SK-N-SH treated with all-trans-retinoic acid at 6 μM for 48 hours (cell line): ENCODE data around the gene RAB3A.

Experiments used
- ATAC-seq: fragments of 200-7000 bp; cut with Tn5 transposase; 3 replicates; pipeline ENCODE4 v1.9.1; 2020; ENCODE audit warnings: mild to moderate bottlenecking, moderate library complexity
- ARNTL ChIP-seq: fragments of 450-650 bp; formaldehyde crosslinking; IDR thresholded peaks from 2 replicates; pipeline ENCODE4 v1.5.0; 2020; ENCODE audit warnings: low read depth, mild to moderate bottlenecking, moderate library complexity, borderline replicate concordance
- BACH2 ChIP-seq: fragments of 250-450 bp; sonication (Bioruptor Pico); IDR thresholded peaks from 2 replicates; pipeline ENCODE4 v1.9.0; 2021; ENCODE audit warnings: mild to moderate bottlenecking, borderline replicate concordance
- ESRRG ChIP-seq: fragments of 250-450 bp; sonication (Bioruptor Pico); IDR thresholded peaks from 2 replicates; pipeline ENCODE4 v1.6.1; 2021; ENCODE audit warnings: mild to moderate bottlenecking
- ISL1 ChIP-seq: fragments of 250-450 bp; sonication (Bioruptor Pico); IDR thresholded peaks from 2 replicates; pipeline ENCODE4 v2.1.2; 2022; ENCODE audit warnings: mild to moderate bottlenecking, moderate library complexity
- OSR1 ChIP-seq: fragments of 250-450 bp; sonication (Bioruptor Pico); IDR thresholded peaks from 2 replicates; pipeline ENCODE4 v1.8.0; 2022; ENCODE audit warnings: moderate library complexity, mild to moderate bottlenecking, inconsistent platforms
- PATZ1 ChIP-seq: fragments of 250-450 bp; sonication (Bioruptor Pico); IDR thresholded peaks from 2 replicates; pipeline ENCODE4 v1.8.0; 2020; ENCODE audit warnings: mild to moderate bottlenecking, moderate library complexity, borderline replicate concordance
- PPARA ChIP-seq: fragments of 250-450 bp; sonication (Bioruptor Pico); IDR thresholded peaks from 2 replicates; pipeline ENCODE4 v1.5.0; 2020; ENCODE audit warnings: mild to moderate bottlenecking, borderline replicate concordance
- RARB ChIP-seq: fragments of 250-450 bp; sonication (Bioruptor Pico); IDR thresholded peaks from 2 replicates; pipeline ENCODE4 v1.8.0; 2021; ENCODE audit warnings: mild to moderate bottlenecking, moderate library complexity
- SNAI2 ChIP-seq: fragments of 250-450 bp; sonication (Bioruptor Pico); IDR thresholded peaks from 2 replicates; pipeline ENCODE4 v1.5.0; 2020; ENCODE audit warnings: mild to moderate bottlenecking, moderate library complexity
- TCF4 ChIP-seq: fragments of 250-450 bp; sonication (Bioruptor Pico); IDR thresholded peaks from 2 replicates; pipeline ENCODE4 v1.8.0; 2021; ENCODE audit warnings: mild to moderate bottlenecking, moderate library complexity, borderline replicate concordance
- TOX ChIP-seq: fragments of 250-450 bp; sonication (Bioruptor Pico); IDR thresholded peaks from 2 replicates; pipeline ENCODE4 v1.8.0; 2021; ENCODE audit warnings: mild to moderate bottlenecking, moderate library complexity, borderline replicate concordance
- ZC3H10 ChIP-seq: fragments of 250-450 bp; sonication (Bioruptor Pico); IDR thresholded peaks from 2 replicates; pipeline ENCODE4 v1.5.1; 2021; ENCODE audit warnings: mild to moderate bottlenecking, moderate library complexity
- ZFP30 ChIP-seq: fragments of 450-650 bp; formaldehyde crosslinking; IDR thresholded peaks from 2 replicates; pipeline ENCODE4 v1.5.0; 2022; ENCODE audit warnings: mild to moderate bottlenecking, moderate library complexity
- ZNF565 ChIP-seq: fragments of 450-650 bp; formaldehyde crosslinking; conservative IDR thresholded peaks from 2 replicates; pipeline ENCODE4 v1.5.0; 2020; ENCODE audit warnings: low read depth, mild to moderate bottlenecking, moderate library complexity
- ZNF70 ChIP-seq: fragments of 450-650 bp; formaldehyde crosslinking; IDR thresholded peaks from 2 replicates; pipeline ENCODE4 v1.5.0; 2020; ENCODE audit warnings: mild to moderate bottlenecking, moderate library complexity
- ZNF8 ChIP-seq: fragments of 450-650 bp; formaldehyde crosslinking; IDR thresholded peaks from 2 replicates; pipeline ENCODE4 v1.5.0; 2020; ENCODE audit warnings: mild to moderate bottlenecking, moderate library complexity
- TF ChIP-seq, protein P1 (sequence below): fragments of 250-450 bp; sonication (Bioruptor Pico); IDR thresholded peaks from 2 replicates; pipeline ENCODE4 v1.5.1; 2021; ENCODE audit warnings: mild to moderate bottlenecking, moderate library complexity
- TF ChIP-seq, protein P2 (sequence below): fragments of 250-450 bp; sonication (Bioruptor Pico); IDR thresholded peaks from 2 replicates; pipeline ENCODE4 v1.8.0; 2021; ENCODE audit warnings: low read depth, mild to moderate bottlenecking, moderate library complexity, borderline replicate concordance
- TF ChIP-seq, protein P3 (sequence below): fragments of 250-450 bp; sonication (Bioruptor Pico); IDR thresholded peaks from 2 replicates; pipeline ENCODE4 v1.5.1; 2020; ENCODE audit warnings: low read depth, mild to moderate bottlenecking, moderate library complexity
- TF ChIP-seq, protein P4 (sequence below): fragments of 250-450 bp; sonication (Bioruptor Pico); IDR thresholded peaks from 2 replicates; pipeline ENCODE4 v1.5.0; 2020; ENCODE audit warnings: mild to moderate bottlenecking, moderate library complexity

RAB3A gene

GRCh38 chr19:18190278-18190677 lies 13.6 kb downstream of the RAB3A start (continued):
- TF ChIP-seq, protein P1, sequence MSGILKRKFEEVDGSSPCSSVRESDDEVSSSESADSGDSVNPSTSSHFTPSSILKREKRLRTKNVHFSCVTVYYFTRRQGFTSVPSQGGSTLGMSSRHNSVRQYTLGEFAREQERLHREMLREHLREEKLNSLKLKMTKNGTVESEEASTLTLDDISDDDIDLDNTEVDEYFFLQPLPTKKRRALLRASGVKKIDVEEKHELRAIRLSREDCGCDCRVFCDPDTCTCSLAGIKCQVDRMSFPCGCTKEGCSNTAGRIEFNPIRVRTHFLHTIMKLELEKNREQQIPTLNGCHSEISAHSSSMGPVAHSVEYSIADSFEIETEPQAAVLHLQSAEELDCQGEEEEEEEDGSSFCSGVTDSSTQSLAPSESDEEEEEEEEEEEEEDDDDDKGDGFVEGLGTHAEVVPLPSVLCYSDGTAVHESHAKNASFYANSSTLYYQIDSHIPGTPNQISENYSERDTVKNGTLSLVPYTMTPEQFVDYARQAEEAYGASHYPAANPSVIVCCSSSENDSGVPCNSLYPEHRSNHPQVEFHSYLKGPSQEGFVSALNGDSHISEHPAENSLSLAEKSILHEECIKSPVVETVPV (CRISPR knock-in tag) = no peak
- TF ChIP-seq, protein P2, sequence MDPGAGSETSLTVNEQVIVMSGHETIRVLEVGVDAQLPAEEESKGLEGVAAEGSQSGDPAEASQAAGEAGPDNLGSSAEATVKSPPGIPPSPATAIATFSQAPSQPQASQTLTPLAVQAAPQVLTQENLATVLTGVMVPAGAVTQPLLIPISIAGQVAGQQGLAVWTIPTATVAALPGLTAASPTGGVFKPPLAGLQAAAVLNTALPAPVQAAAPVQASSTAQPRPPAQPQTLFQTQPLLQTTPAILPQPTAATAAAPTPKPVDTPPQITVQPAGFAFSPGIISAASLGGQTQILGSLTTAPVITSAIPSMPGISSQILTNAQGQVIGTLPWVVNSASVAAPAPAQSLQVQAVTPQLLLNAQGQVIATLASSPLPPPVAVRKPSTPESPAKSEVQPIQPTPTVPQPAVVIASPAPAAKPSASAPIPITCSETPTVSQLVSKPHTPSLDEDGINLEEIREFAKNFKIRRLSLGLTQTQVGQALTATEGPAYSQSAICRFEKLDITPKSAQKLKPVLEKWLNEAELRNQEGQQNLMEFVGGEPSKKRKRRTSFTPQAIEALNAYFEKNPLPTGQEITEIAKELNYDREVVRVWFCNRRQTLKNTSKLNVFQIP (CRISPR knock-in tag) = no peak

DNA sequence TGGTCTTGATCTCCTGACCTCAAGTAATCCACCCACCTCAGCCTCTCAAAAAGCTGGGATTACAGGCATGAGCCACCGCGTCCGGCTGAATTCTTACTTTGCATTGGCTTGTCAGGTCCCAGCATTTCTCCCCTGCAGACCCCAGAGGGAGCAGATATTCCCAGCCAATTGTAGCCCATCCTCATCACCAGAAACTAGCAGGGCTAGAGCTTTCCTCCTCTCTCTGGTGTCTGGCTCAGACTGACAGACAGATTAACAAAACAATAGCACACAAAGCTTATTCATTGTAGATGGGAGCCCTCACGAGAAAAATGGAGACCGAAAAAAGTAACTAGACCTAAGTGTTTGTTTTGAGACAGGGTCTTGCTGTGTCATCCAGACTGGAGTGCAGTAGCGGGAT lies 18.3 kb downstream of the RAB3A start:
- TF ChIP-seq, protein P1 (CRISPR knock-in tag) = no peak
- TF ChIP-seq ZNF8 (CRISPR knock-in tag) = no peak
- ATAC-seq = no peak

- ATAC-seq = no peak
- no peak for TF ChIP-seq SNAI2
- no peak for TF ChIP-seq PATZ1 (CRISPR knock-in tag)
- no peak for TF ChIP-seq BACH2 (CRISPR knock-in tag)
- TF ChIP-seq ZNF8 (CRISPR knock-in tag) = no peak
- TF ChIP-seq TOX (CRISPR knock-in tag) = no peak
- TF ChIP-seq, protein P1 (CRISPR knock-in tag) = no peak
- no peak for TF ChIP-seq ESRRG
- TF ChIP-seq, protein P2 (CRISPR knock-in tag) = no peak
- TF ChIP-seq, protein P3, sequence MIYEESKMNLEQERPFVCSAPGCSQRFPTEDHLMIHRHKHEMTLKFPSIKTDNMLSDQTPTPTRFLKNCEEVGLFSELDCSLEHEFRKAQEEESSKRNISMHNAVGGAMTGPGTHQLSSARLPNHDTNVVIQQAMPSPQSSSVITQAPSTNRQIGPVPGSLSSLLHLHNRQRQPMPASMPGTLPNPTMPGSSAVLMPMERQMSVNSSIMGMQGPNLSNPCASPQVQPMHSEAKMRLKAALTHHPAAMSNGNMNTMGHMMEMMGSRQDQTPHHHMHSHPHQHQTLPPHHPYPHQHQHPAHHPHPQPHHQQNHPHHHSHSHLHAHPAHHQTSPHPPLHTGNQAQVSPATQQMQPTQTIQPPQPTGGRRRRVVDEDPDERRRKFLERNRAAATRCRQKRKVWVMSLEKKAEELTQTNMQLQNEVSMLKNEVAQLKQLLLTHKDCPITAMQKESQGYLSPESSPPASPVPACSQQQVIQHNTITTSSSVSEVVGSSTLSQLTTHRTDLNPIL = no peak
- no peak for TF ChIP-seq ZC3H10 (CRISPR knock-in tag)
- TF ChIP-seq, protein P4, sequence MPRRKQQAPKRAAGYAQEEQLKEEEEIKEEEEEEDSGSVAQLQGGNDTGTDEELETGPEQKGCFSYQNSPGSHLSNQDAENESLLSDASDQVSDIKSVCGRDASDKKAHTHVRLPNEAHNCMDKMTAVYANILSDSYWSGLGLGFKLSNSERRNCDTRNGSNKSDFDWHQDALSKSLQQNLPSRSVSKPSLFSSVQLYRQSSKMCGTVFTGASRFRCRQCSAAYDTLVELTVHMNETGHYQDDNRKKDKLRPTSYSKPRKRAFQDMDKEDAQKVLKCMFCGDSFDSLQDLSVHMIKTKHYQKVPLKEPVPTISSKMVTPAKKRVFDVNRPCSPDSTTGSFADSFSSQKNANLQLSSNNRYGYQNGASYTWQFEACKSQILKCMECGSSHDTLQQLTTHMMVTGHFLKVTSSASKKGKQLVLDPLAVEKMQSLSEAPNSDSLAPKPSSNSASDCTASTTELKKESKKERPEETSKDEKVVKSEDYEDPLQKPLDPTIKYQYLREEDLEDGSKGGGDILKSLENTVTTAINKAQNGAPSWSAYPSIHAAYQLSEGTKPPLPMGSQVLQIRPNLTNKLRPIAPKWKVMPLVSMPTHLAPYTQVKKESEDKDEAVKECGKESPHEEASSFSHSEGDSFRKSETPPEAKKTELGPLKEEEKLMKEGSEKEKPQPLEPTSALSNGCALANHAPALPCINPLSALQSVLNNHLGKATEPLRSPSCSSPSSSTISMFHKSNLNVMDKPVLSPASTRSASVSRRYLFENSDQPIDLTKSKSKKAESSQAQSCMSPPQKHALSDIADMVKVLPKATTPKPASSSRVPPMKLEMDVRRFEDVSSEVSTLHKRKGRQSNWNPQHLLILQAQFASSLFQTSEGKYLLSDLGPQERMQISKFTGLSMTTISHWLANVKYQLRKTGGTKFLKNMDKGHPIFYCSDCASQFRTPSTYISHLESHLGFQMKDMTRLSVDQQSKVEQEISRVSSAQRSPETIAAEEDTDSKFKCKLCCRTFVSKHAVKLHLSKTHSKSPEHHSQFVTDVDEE (CRISPR knock-in tag) = no peak
- TF ChIP-seq OSR1 = no peak
- no peak for TF ChIP-seq ISL1
- no peak for TF ChIP-seq PPARA
- TF ChIP-seq ZNF565 (CRISPR knock-in tag) = no peak
- TF ChIP-seq ZFP30 = no peak
- TF ChIP-seq TCF4 (CRISPR knock-in tag) = no peak
- TF ChIP-seq ARNTL = no peak
- no peak for TF ChIP-seq RARB (CRISPR knock-in tag)
- no peak for TF ChIP-seq ZNF70
Measured at GRCh38 chr19:18183529-18183928, 20.3 kb downstream of the RAB3A start.
